Embryonic facial prominence (tissue), 1 donor: Measurements from ENCODE around the gene SIX3.

Experiments
- DNase-seq: peaks from one replicate; pipeline ENCODE4 v3.0.0-alpha.2; 2016; ENCODE audit errors: extremely low spot score

SIX3 gene

GRCh38 chr2:44957656-44958327, 16.3 kb downstream of the SIX3 start:
- no peak for DNase-seq

GRCh38 chr2:44959855-44960254, 18.4 kb downstream of the SIX3 start:
- DNase-seq, result no peak

- no peak for DNase-seq
These were observed 19.4 kb downstream of the SIX3 start for GRCh38 chr2:44960871-44961270.

- DNase-seq, result no peak
These were observed 20.7 kb downstream of the SIX3 start for GRCh38 chr2:44962176-44962695.

- DNase-seq, result no peak
These were observed 23.3 kb downstream of the SIX3 start for GRCh38 chr2:44964752-44965236.

- DNase-seq, result no peak
These were observed 24.2 kb downstream of the SIX3 start for GRCh38 chr2:44965684-44966083.

- DNase-seq, result no peak
These were observed 25.6 kb downstream of the SIX3 start for GRCh38 chr2:44967056-44967455.

- no peak for DNase-seq
These were observed 26.4 kb downstream of the SIX3 start for GRCh38 chr2:44967727-44968432.

- no peak for DNase-seq
These were observed 28.4 kb downstream of the SIX3 start for GRCh38 chr2:44969936-44970335.

GRCh38 chr2:44970846-44971450, 29.4 kb downstream of the SIX3 start:
- no peak for DNase-seq

- DNase-seq, result no peak
These were observed 31.5 kb downstream of the SIX3 start for GRCh38 chr2:44972771-44973535.

- DNase-seq, result no peak
These were observed 32.7 kb downstream of the SIX3 start for GRCh38 chr2:44974064-44974715.

- no peak for DNase-seq
These were observed 34.3 kb downstream of the SIX3 start for GRCh38 chr2:44975571-44976450.

- DNase-seq, result no peak
These were observed 38.1 kb downstream of the SIX3 start for GRCh38 chr2:44979581-44979980.

GRCh38 chr2:44980751-44981713, 39.5 kb downstream of the SIX3 start:
- DNase-seq, result no peak

- peak; percentile 80 for DNase-seq
These were observed 40.2 kb downstream of the SIX3 start for GRCh38 chr2:44981714-44982108.

GRCh38 chr2:44983836-44984604, 42.5 kb downstream of the SIX3 start:
- DNase-seq, result no peak

GRCh38 chr2:44989176-44989575, 47.7 kb downstream of the SIX3 start:
- DNase-seq, result no peak
